ENCODE results near the gene FAM20C.

Gene FAM20C

DNA sequence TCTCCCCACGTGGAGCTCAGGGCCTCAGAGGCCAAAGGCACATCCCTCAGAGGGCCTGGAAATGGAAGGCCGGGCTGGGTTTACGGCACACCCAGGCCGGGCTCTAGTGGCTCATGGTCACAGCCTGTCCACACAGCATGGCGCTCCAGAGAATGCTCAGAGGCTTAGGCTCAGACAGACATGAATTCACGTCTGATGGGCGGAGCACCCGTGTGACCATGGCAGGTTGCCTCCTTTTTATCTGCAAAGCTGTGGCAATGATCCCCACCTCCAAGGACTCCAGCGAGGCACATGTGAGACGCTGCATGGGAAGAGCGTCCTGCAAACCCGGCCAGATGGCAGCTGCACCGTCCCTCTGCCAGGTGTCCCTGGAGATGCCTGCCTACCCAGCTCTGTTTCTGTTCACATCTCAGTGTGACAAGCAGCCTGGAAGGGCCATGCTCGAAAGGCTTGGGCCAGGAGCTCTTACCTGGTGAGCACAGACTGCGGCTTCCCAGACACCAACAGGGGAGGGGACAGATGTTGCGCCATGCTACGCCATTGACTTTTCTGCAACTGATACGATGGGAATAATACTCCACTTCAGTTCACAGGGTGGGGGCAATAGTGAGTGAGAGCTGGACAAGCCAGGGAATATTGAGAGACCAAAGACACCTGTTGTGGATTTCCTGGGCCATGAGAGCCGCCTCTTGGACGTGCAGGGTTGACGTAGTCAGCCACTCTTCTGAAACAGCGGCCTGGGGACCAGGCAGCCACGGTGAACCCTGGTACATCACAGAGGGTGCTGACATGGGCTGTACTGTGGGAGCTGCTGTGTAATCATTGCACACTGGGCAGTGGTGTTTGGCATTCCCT, 34.4 kb upstream of the FAM20C start:
- Histone ChIP-seq H3K9me3 (ENCODE audit: control insufficient read depth, low read length) (no peaks in the 10 kb centered on the region), H3K23ac (ENCODE audit: low read length in 2 of 2) (no peak overlapping the region), H4K91ac (ENCODE audit: low read length) (no peak overlapping the region), H3K79me1 (replicated peaks; ENCODE audit: low read length, poor library complexity, severe bottlenecking) (no peaks in the 10 kb centered on the region), H2BK120ac (ENCODE audit: low read depth, low read length) (no peak overlapping the region), H3K27me3 (ENCODE audit: control insufficient read depth in 1 of 2, insufficient read depth in 1 of 2, low read length in 2 of 2) (peaks cover 18 to 41% of the 10 kb centered on the region in 2 experiments), H2AK5ac (ENCODE audit: low read length, severe bottlenecking) (no peak overlapping the region), H3K36me3 (ENCODE audit: control insufficient read depth in 1 of 2, insufficient read depth in 2 of 2, low read depth in 1 of 2, low read length in 2 of 2) (no peaks in the 10 kb centered on the region), H3K27ac (ENCODE audit: low read length, poor library complexity, severe bottlenecking) (no peak overlapping the region), H2BK15ac (ENCODE audit: low read depth, poor library complexity, severe bottlenecking) (no peak overlapping the region), H3K4me2 (ENCODE audit: low read length, poor library complexity, severe bottlenecking) (no peak overlapping the region), H2BK12ac (ENCODE audit: low read length in 2 of 2) (no peak overlapping the region), H2AFZ (ENCODE audit: low read depth, low read length) (no peak overlapping the region), H3K4ac (ENCODE audit: low read depth in 1 of 2, low read length in 2 of 2) (no peak overlapping the region), H4K8ac (ENCODE audit: low read length) (no peak overlapping the region), H3K14ac (ENCODE audit: low read length in 2 of 2) (no peak overlapping the region), H3K18ac (ENCODE audit: low read depth in 1 of 2, low read length in 2 of 2) (no peak overlapping the region), H3K4me3 (ENCODE audit: insufficient read depth in 1 of 2, low read depth in 1 of 2, low read length in 2 of 2) (no peak overlapping the region), H3K4me1 (ENCODE audit: control insufficient read depth, insufficient read depth, low read depth, low read length) (peaks cover 5% of the 10 kb centered on the region), H2BK5ac (ENCODE audit: low read depth, low read length, poor library complexity, severe bottlenecking) (no peak overlapping the region), H3K9ac (ENCODE audit: low read length) (no peak overlapping the region)
- WGBS: 91% methylated on average over 23 of the region's 23 CpGs
- no peak for DNase-seq

- Histone ChIP-seq H3K23ac (ENCODE audit: low read length in 2 of 2) (no peak overlapping the region), H3K14ac (ENCODE audit: low read length in 2 of 2) (no peak overlapping the region), H2BK120ac (ENCODE audit: low read depth, low read length) (no peak overlapping the region), H3K9me3 (ENCODE audit: control insufficient read depth, low read length) (no peaks in the 10 kb centered on the region), H2BK12ac (ENCODE audit: low read length in 2 of 2) (no peak overlapping the region), H3K18ac (ENCODE audit: low read depth in 1 of 2, low read length in 2 of 2) (no peak overlapping the region), H3K79me1 (replicated peaks; ENCODE audit: low read length, poor library complexity, severe bottlenecking) (no peaks in the 10 kb centered on the region), H3K9ac (ENCODE audit: low read length) (no peak overlapping the region), H3K36me3 (ENCODE audit: control insufficient read depth in 1 of 2, insufficient read depth in 2 of 2, low read depth in 1 of 2, low read length in 2 of 2) (no peaks in the 10 kb centered on the region), H4K8ac (ENCODE audit: low read length) (no peak overlapping the region), H3K4me1 (ENCODE audit: control insufficient read depth, insufficient read depth, low read depth, low read length) (peaks cover 5% of the 10 kb centered on the region), H3K4me3 (ENCODE audit: insufficient read depth in 1 of 2, low read depth in 1 of 2, low read length in 2 of 2) (no peak overlapping the region), H2AK5ac (ENCODE audit: low read length, severe bottlenecking) (no peak overlapping the region), H2BK5ac (ENCODE audit: low read depth, low read length, poor library complexity, severe bottlenecking) (no peak overlapping the region), H3K4me2 (ENCODE audit: low read length, poor library complexity, severe bottlenecking) (no peak overlapping the region), H3K27ac (ENCODE audit: low read length, poor library complexity, severe bottlenecking) (no peak overlapping the region), H3K27me3 (ENCODE audit: control insufficient read depth in 1 of 2, insufficient read depth in 1 of 2, low read length in 2 of 2) (peaks cover 26 to 49% of the 10 kb centered on the region in 2 experiments), H3K4ac (ENCODE audit: low read depth in 1 of 2, low read length in 2 of 2) (no peak overlapping the region), H4K91ac (ENCODE audit: low read length) (no peak overlapping the region), H2AFZ (ENCODE audit: low read depth, low read length) (no peak overlapping the region), H2BK15ac (ENCODE audit: low read depth, poor library complexity, severe bottlenecking) (no peak overlapping the region)
- WGBS: 90% methylated on average over 13 of the region's 13 CpGs
- no peak for DNase-seq
Observed at GRCh38 chr7:158771-159170, 33.6 kb upstream of the FAM20C start.

DNA sequence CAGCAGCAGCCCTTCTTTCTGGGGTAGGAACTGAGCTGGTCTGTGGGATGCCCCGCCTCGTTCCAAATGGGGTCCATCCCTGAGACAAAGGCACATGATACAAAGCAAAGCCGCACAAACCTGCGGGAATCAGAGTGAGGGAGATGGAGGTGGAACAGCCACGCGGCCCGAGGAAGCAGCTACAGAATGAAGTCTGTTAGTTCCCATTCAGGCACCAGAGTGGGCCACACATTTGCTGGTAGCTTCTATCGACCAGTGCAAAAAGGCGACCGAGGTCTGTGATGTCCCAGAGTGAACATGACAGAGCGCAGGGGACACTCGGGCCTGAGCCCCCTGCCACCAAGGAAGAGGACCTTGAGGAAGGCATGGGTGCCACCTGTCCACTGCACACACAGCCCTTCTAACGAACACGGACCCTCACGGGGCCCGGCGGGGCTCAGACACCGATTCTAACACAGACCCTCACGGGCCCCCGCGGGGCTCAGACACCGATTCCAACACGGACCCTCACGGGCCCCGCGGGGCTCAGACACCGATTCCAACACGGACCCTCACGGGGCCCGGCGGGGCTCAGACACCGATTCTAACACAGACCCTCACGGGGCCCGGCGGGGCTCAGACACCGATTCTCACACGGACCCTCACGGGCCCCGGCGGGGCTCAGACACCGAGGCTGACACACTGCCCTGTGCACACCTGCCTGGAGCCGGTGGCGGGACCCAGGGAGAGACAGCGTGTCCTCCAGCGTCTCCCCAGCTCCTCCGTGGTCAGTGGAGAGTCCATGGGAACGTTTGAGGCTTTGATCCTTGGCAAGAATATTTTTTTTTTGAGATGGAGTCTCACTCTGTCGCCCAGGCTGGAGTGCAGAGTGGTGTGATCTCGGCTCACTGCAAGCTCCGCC, 32.8 kb upstream of the FAM20C start:
- 91% methylated on average over 50 of the region's 50 CpGs for WGBS
- H3K79me1 ChIP-seq (replicated peaks; ENCODE audit: low read length, poor library complexity, severe bottlenecking): no peaks in the 10 kb centered on the region
- no peak overlapping the region for H3K27ac ChIP-seq (ENCODE audit: low read length, poor library complexity, severe bottlenecking)
- no peak overlapping the region for H2BK5ac ChIP-seq (ENCODE audit: low read depth, low read length, poor library complexity, severe bottlenecking)
- no peak overlapping the region for H2AK5ac ChIP-seq (ENCODE audit: low read length, severe bottlenecking)
- H3K23ac ChIP-seq (ENCODE audit: low read length in 2 of 2): no peak overlapping the region
- no peak overlapping the region for H3K18ac ChIP-seq (ENCODE audit: low read depth in 1 of 2, low read length in 2 of 2)
- H3K4me1 ChIP-seq (ENCODE audit: control insufficient read depth, insufficient read depth, low read depth, low read length): peaks cover 5% of the 10 kb centered on the region
- H3K4ac ChIP-seq (ENCODE audit: low read depth in 1 of 2, low read length in 2 of 2): no peak overlapping the region
- no peak overlapping the region for H4K91ac ChIP-seq (ENCODE audit: low read length)
- no peak overlapping the region for H3K9ac ChIP-seq (ENCODE audit: low read length)
- peaks cover 34 to 57% of the 10 kb centered on the region in 2 experiments for H3K27me3 ChIP-seq (ENCODE audit: control insufficient read depth in 1 of 2, insufficient read depth in 1 of 2, low read length in 2 of 2)
- no peak overlapping the region for H2BK15ac ChIP-seq (ENCODE audit: low read depth, poor library complexity, severe bottlenecking)
- H3K36me3 ChIP-seq (ENCODE audit: control insufficient read depth in 1 of 2, insufficient read depth in 2 of 2, low read depth in 1 of 2, low read length in 2 of 2): no peaks in the 10 kb centered on the region
- DNase-seq: no peak
- H3K14ac ChIP-seq (ENCODE audit: low read length in 2 of 2): no peak overlapping the region
- H4K8ac ChIP-seq (ENCODE audit: low read length): peak overlapping the region; percentile 46
- no peak overlapping the region for H2AFZ ChIP-seq (ENCODE audit: low read depth, low read length)
- no peak overlapping the region for H3K4me3 ChIP-seq (ENCODE audit: insufficient read depth in 1 of 2, low read depth in 1 of 2, low read length in 2 of 2)
- no peak overlapping the region for H2BK120ac ChIP-seq (ENCODE audit: low read depth, low read length)
- no peaks in the 10 kb centered on the region for H3K9me3 ChIP-seq (ENCODE audit: control insufficient read depth, low read length)
- no peak overlapping the region for H2BK12ac ChIP-seq (ENCODE audit: low read length in 2 of 2)
- H3K4me2 ChIP-seq (ENCODE audit: low read length, poor library complexity, severe bottlenecking): no peak overlapping the region
